ENCODE measurements around the gene ATRAID. TPM values are rescaled to one million over a fixed set of nuclear protein-coding genes. Genes with fewer than 3 reads are reported as not detected.

ATRAID gene
- total RNA-seq, 4 donors from 2014 or later: 169 to 677 (median 199) TPM

DNA sequence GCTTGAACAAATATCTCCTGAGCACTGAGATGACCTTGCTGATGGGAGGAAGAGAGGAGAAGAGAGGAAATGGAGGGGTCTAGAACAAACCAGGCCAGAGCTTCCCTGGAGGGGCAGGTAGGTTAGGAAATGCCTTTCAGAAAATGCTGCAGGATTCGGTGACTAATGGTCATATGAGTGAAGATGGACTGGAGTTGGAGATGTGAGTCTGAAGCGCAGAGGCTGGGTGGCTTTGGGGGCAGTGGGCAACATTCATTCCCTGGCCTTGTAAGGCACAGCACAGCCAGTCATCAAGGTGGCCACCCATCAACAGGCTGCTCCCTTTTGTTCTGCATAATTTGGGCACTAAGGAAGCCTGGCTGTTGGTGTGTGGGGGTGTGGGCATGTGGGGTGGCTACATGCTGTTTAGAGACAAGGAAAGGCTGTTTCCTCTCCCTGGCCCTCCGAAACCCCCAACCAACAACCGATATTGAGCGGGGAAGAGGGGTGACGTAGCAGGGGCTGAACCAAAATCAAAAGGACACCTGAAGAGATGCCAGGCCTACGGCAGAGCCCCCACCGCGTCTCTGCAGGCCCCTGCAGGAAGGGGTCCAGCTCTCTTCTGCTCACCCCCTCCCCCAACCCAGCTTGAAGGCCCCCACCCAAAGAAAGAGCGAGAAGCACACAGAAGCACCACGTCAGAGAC is 49.5 kb downstream of the ATRAID start:
- TF ChIP-seq, protein P1, sequence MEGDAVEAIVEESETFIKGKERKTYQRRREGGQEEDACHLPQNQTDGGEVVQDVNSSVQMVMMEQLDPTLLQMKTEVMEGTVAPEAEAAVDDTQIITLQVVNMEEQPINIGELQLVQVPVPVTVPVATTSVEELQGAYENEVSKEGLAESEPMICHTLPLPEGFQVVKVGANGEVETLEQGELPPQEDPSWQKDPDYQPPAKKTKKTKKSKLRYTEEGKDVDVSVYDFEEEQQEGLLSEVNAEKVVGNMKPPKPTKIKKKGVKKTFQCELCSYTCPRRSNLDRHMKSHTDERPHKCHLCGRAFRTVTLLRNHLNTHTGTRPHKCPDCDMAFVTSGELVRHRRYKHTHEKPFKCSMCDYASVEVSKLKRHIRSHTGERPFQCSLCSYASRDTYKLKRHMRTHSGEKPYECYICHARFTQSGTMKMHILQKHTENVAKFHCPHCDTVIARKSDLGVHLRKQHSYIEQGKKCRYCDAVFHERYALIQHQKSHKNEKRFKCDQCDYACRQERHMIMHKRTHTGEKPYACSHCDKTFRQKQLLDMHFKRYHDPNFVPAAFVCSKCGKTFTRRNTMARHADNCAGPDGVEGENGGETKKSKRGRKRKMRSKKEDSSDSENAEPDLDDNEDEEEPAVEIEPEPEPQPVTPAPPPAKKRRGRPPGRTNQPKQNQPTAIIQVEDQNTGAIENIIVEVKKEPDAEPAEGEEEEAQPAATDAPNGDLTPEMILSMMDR (IDR thresholded peaks at IDR 0.05; ENCODE audit: low read depth): no peak

DNA sequence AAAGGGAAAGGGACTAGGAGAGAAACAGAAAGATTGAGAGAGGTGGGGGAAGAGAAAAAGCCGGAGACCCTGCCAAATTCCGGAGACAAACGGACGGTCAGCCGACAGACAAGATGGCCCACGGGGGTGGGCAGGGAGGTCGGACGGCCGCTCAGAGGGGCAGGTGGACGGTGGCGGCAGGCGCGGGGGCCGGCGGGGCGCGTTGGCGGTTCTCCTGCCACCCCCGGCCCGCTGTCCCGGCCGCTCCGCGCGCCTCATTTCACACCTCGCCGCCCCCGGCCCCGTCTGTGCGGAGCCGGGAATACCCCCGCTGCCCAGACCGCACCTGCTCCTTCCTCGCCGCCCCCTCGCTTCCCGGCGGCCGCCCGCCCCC is 50.1 kb downstream of the ATRAID start:
- TF ChIP-seq, protein P1 (IDR thresholded peaks at IDR 0.05; ENCODE audit: low read depth): no peak

DNA sequence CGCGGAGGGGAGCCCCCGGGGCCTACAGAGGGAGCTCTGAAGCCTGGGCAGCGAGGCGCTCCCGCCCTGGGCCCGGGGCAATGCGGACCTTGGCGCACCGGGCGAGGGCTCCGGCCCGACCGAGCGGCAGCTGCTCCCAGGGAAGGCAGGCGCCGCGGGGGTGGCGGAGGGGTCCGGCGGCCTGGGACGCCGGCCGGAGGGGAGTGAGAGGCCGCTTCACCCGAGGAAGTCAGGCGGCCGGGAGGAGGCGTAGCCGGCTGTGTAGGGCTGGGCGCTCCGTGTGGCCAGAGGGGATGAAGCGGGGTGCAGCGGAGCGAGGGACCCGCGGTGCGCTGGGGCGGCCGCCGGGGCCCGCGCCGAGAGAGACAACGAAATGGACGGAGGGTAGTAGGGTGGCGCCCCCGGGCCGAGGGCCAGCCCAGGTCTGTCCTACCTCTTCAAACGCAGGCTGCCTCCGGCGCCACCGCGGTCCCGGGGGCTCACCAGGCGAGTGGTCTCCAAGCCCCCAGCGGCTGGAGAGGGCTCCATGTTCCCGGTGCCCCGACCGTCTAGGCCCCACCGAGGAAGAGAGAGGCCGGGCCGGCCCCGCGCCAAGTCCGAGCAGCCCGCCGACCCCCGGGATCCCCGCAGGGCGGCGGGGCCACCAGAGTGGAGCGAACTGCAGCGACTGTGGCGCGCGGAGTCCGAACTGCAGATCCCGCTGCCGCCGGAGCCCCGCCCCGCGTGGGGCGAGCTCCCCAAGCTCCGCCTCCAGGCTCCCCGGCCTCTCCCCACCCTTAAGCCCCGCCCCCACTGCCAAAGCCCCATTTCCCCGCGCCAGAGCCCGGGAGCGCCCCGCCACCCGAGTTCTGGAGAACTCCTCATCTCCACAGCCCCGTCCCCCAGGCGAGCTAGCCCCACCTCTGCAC is 50.8 kb downstream of the ATRAID start, which contains the start of gene SLC30A3:
SLC30A3 (minus strand) TSS at position 669 of the 908 bp plus-strand sequence; CDS start at position 528, 141 bp downstream.
- TF ChIP-seq, protein P1 (IDR thresholded peaks at IDR 0.05; ENCODE audit: low read depth): no peak

DNA sequence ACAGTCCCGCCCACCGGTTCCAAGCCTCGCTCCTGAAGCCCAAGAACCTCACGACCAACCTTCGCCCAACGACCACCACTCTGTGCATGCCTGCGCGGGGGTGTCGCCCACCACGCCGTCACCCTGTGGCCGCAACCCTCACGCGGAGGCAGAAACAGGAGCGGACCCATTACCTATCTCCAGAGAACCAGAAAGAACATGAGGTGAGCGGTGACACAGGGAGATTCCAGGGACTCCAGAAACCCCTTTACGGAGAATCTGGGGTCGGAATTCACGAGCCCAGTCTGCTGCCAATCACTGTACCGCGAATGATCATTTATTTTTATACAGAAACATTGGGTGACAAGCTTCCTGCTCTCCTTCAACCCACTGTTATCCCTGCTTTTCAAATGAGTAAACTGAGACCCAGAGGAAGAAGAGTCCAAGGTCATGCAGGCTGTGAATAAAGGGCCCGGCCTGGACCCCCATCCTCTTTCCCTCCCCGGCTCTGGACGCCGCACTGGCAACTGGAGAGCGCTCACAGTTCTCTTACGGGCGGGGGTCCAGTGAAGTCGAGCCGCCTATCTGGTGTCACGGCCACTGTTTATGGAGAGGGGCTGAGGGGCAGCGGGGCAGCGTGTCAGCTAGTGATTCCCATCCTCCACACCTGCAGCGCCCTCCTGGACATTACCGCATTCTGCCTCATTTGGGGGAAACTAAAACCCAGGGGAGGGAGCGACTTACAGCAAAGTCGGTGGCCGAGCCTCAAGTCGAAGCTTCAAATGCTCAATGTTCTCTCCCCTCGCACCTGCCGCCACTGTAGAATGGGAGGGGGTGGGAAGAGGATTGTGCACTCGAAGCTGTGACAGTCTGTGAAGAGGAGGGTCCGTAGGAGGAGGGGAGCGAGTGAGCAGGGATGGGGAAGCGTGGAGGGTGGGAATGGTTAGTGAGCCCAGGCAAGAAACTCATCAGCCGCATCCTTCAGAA is 51.7 kb downstream of the ATRAID start:
- TF ChIP-seq, protein P1 (IDR thresholded peaks at IDR 0.05; ENCODE audit: low read depth): no peak

DNA sequence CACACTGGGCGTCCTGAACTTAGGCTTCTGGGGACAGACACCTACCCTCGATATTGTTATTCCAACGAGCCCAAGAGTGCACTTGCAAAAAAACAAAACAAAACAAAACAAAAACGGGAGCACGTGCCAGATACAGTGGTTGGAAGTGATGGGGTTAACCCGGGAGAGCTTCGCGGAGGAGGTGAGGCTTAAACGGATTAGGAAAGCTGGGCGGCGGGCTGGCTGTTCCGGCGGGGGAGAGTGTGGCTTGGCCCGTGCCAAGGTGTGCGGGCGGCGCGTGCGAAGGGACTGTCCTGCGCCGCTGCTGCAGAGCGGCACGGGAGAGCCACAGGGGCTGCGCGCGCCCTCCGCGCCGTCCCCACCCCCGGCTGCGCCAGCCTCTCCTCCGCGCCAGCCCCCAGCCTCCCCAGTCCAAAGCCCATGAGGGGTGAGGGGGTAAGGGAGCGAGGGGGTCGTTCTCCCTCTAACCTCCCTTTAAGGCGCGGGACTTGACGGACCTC is 52.5 kb downstream of the ATRAID start:
- TF ChIP-seq, protein P1 (IDR thresholded peaks at IDR 0.05; ENCODE audit: low read depth): no peak

DNA sequence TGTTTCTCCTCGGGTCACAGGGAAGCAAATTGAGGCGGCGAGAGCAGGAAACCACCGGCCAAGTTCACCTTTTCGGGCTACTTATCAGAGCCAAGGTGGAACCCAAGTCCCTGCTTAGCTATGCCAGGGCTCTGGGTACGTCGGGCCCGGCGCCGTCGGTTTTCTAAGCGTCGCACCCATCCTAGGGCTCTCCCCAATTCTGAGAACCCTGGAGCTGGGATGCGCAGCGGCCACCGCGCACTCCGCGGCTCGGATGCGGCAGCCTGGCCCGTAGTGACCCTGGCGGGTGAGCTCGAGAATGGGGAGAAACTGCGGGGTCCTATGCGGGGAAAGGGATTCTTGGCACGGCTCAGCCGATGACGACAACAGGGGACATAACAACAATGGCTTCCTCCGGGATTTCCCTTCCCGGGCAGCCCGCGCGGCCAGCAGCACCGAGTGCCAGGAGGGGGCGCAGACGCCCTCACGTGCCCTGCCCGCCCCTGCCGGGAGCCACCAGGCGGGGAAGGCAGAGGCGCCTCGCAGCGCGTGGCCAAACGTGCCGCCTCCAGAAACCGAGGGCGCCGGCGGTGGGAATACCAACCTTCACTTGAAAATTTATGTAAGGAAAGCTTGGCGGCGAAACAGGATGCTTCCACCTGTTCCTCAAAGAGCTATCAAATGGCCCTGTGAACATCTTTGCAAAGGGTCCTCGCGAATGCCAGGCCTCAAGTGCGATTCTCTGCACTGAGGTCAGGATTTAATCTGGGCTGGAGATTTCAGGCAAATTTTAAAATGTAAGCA is 53.1 kb downstream of the ATRAID start:
- TF ChIP-seq, protein P1 (IDR thresholded peaks at IDR 0.05; ENCODE audit: low read depth): no peak
